Upper lobe of left lung (tissue), 6 donors: Measurements from ENCODE around the gene NAB1. TPM values are rescaled to one million over a fixed set of nuclear protein-coding genes. Genes with fewer than 3 reads are reported as not detected.

ENCODE experiments used
- ATAC-seq, 2 donors: fragments of 200-7000 bp; cut with Tn5 transposase; one replicate each; pipeline ENCODE4 v1.9.1; 2022; ENCODE audit warnings: mild to moderate bottlenecking in 2 of 2, moderate library complexity in 2 of 2; ENCODE audit not compliant: low FRiP score in 2 of 2
- DNase-seq, 2 donors: peaks; one replicate each; pipeline ENCODE4 v3.0.0-alpha.2; 2019 to 2020
- H3K27ac ChIP-seq, 4 donors: fragments of 200-600 bp; sonication (generic); one replicate each; pipeline ENCODE4 v1.5.1; 2016 to 2019
- H3K27me3 ChIP-seq, 4 donors: fragments of 200-600 bp; sonication (generic); one replicate each; pipeline ENCODE4 v1.5.1; 2017 to 2019
- H3K36me3 ChIP-seq, 4 donors: fragments of 200-600 bp; sonication (generic); one replicate each; pipeline ENCODE4 v1.5.1; 2016 to 2019
- H3K4me1 ChIP-seq, 4 donors: fragments of 200-600 bp; sonication (generic); one replicate each; pipeline ENCODE4 v1.5.1; 2018 to 2019
- H3K4me3 ChIP-seq, 4 donors: fragments of 200-600 bp; sonication (generic); one replicate each; pipeline ENCODE4 v1.5.1; 2017 to 2019; ENCODE audit warnings: mild to moderate bottlenecking in 2 of 4, moderate library complexity in 1 of 4
- H3K9me3 ChIP-seq, 4 donors: fragments of 200-600 bp; sonication (generic); one replicate each; pipeline ENCODE4 v1.5.1; 2018 to 2019
- EP300 ChIP-seq, 4 donors: sonication (generic); formaldehyde crosslinking; IDR thresholded peaks; one replicate each; pipeline ENCODE4 v1.5.1; 2017; ENCODE audit warnings: antibody characterized with exemption in 4 of 4, control low read depth in 2 of 4
- POLR2A ChIP-seq, 4 donors: fragments of 450-650 bp; IDR thresholded peaks; one replicate each; pipeline ENCODE4 v1.5.1; 2016 to 2017; ENCODE audit warnings: antibody characterized with exemption in 4 of 4, mild to moderate bottlenecking in 2 of 4
- POLR2AphosphoS5 ChIP-seq, 2 donors: sonication (generic); formaldehyde crosslinking; IDR thresholded peaks; one replicate each; pipeline ENCODE4 v1.5.1; 2017; ENCODE audit warnings: antibody characterized with exemption in 2 of 2
- WGBS, 2 donors: methylation state at CpG; one replicate each; pipeline ENCODE4 v1.1.5; 2017 to 2018; 5-methylcytosine and 5-hydroxymethylcytosine counted together
- total RNA-seq, 6 donors: library from RNA; depleted of rRNA in 4 of 6; stranded (reverse); fragments of >200 nt in 4 of 6; gene quantifications; one replicate each; pipeline versions ENCODE4 v1.1.0 to v1.2.1, GENCODE V29; 2016 to 2021
- TF ChIP-seq, protein P1 (sequence below), 6 experiments: fragments of 450-650 bp in 4 of 6; fragments of 200-600 bp in 2 of 6; sonication (generic) in 2 of 6; IDR thresholded peaks; one replicate each; pipeline ENCODE4 v1.5.1; 2016 to 2019; ENCODE audit warnings: antibody characterized with exemption in 6 of 6
- donor health status: DM: no; HTN: no; CAD: no; lungs with moderate emphysema.
- donor health status: DM: no; HTN: yes; CAD: no; lungs with severe emphysema.

NAB1 gene
- total RNA-seq, 6 donors from 2014 or later, result 28.4 to 53.5 (median 36.6) TPM

DNA sequence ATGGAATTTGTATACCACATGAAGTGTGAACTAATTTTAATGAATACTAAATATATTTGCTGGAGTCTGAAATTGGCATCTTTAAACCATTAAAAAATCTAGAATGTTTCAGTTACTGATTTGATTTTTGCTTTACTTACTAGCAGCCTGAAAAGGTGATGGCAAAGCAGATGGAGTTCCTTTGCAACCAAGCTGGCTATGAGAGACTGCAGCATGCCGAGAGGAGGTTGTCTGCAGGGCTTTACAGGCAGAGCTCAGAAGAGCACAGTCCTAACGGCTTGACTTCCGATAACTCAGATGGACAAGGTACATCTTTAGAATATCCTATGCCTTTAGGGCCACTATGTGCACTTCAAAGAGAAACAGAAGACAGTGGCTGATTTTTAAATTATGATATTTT lies 36.5 kb downstream of the NAB1 start:
- peaks cover 0 to 49% (median 1%) of the 10 kb centered on the region in 4 donors for H3K36me3 ChIP-seq
- H3K4me1 ChIP-seq, result no peaks in the 10 kb centered on the region
- DNase-seq, result no peak
- no peak for ATAC-seq
- no peak overlapping the region for H3K4me3 ChIP-seq
- no peaks in the 10 kb centered on the region for H3K27me3 ChIP-seq
- no peak overlapping the region for H3K27ac ChIP-seq
- 88 to 97% methylated on average over 3 of the region's 3 CpGs for WGBS, 2 donors
- TF ChIP-seq EP300 (IDR thresholded peaks at IDR 0.05), result no peak
- no peak for TF ChIP-seq POLR2AphosphoS5 (IDR thresholded peaks at IDR 0.05)
- no peak for TF ChIP-seq POLR2A (IDR thresholded peaks at IDR 0.05)
- TF ChIP-seq, protein P1, sequence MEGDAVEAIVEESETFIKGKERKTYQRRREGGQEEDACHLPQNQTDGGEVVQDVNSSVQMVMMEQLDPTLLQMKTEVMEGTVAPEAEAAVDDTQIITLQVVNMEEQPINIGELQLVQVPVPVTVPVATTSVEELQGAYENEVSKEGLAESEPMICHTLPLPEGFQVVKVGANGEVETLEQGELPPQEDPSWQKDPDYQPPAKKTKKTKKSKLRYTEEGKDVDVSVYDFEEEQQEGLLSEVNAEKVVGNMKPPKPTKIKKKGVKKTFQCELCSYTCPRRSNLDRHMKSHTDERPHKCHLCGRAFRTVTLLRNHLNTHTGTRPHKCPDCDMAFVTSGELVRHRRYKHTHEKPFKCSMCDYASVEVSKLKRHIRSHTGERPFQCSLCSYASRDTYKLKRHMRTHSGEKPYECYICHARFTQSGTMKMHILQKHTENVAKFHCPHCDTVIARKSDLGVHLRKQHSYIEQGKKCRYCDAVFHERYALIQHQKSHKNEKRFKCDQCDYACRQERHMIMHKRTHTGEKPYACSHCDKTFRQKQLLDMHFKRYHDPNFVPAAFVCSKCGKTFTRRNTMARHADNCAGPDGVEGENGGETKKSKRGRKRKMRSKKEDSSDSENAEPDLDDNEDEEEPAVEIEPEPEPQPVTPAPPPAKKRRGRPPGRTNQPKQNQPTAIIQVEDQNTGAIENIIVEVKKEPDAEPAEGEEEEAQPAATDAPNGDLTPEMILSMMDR (IDR thresholded peaks at IDR 0.05), result no peak
- no peaks in the 10 kb centered on the region for H3K9me3 ChIP-seq

DNA sequence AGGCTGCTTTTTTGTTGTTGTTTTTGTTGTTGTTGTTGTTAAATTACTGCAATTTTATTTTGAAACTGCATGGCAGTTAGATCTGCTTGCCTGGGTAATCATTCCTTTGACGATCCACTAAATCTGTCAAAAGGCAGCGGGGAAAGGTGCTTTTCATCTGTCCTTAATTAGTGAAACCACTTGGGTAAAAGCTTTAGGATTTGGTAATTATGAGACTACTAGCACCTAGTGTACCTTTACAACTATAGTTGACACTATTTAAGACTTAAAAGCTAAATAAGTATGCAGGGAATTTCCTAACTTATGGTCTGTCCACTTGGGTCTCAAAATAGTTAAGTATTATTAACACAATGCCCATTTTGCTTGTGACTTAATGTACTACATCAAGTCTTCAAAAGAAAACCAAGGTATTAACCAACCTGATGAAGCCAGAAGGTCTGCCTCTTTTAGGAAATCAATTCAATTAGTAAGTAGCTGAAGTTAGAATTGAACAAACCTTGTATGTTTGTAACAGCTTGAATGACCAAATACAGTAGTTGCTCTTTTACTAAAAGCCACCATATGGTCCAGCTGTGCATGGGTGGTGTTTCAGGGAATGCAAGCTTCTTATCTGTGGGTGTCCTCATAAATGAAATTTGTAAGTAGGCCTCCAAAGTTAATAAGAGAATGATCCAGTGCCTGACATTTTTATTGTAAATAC lies 44.8 kb downstream of the NAB1 start:
- H3K36me3 ChIP-seq, result peaks cover 0 to 40% (median 6%) of the 10 kb centered on the region in 4 donors
- no peak for DNase-seq
- TF ChIP-seq POLR2AphosphoS5 (IDR thresholded peaks at IDR 0.05) (no peak), POLR2A (IDR thresholded peaks at IDR 0.05) (no peak), EP300 (IDR thresholded peaks at IDR 0.05) (no peak)
- TF ChIP-seq, protein P1 (IDR thresholded peaks at IDR 0.05), result no peak
- no peak overlapping the region for H3K27ac ChIP-seq
- no peaks in the 10 kb centered on the region for H3K9me3 ChIP-seq
- no peak for ATAC-seq
- no peaks in the 10 kb centered on the region for H3K4me1 ChIP-seq
- no peak overlapping the region for H3K4me3 ChIP-seq
- 83 to 95% methylated on average over 2 of the region's 2 CpGs for WGBS, 2 donors
- H3K27me3 ChIP-seq, result no peaks in the 10 kb centered on the region

DNA sequence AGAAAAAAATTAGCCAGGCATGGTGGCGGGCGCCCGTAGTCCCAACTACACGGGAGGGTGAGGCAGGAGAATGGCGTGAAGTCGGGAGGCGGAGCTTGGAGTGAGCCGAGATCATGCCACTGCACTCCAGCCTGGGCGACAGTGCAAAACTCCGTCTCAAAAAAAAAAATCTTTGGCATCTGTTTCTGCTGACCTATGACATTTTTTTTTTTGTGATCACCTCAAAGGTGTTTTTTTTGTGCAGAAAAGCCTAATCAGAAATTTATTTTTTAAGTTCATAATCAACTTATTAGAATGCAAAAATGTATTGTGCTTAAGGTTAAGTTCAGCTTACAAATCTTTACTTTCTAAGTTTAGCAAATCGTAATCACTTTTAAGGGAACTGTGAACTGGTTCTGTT lies 45.6 kb downstream of the NAB1 start:
- 84 to 95% methylated on average over 11 of the region's 11 CpGs for WGBS, 2 donors
- Histone ChIP-seq H3K36me3 (peaks cover 0 to 33% (median 4%) of the 10 kb centered on the region in 4 donors), H3K9me3 (no peaks in the 10 kb centered on the region), H3K4me1 (no peaks in the 10 kb centered on the region), H3K4me3 (no peak overlapping the region), H3K27me3 (no peaks in the 10 kb centered on the region), H3K27ac (no peak overlapping the region)
- ATAC-seq (no peak), DNase-seq (no peak)
- no peak for TF ChIP-seq POLR2A (IDR thresholded peaks at IDR 0.05)
- TF ChIP-seq, protein P1 (IDR thresholded peaks at IDR 0.05), result no peak
- no peak for TF ChIP-seq POLR2AphosphoS5 (IDR thresholded peaks at IDR 0.05)
- no peak for TF ChIP-seq EP300 (IDR thresholded peaks at IDR 0.05)

DNA sequence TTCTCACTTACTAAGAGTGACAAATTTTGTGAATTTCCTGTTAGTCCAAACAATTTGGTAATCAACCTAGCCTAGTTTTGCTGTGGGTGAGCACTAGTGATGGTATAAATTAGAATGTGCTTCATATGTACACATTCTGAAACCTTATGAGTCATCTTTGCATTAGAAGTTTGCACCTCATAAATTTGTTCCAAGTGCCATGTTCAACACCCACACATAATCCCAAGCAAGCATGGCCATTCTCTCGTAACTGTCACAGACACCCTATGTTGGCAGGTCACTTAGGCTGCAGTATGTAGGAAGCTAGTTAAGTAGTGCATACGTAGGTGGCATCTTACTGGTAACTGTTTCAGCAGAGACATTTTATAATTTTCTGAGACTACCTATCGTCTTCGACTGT lies 46.9 kb downstream of the NAB1 start:
- H3K9me3 ChIP-seq, result no peaks in the 10 kb centered on the region
- no peak for TF ChIP-seq POLR2A (IDR thresholded peaks at IDR 0.05)
- TF ChIP-seq, protein P1 (IDR thresholded peaks at IDR 0.05), result no peak
- no peak overlapping the region for H3K27ac ChIP-seq
- ATAC-seq, result no peak
- H3K36me3 ChIP-seq, result peaks cover 0 to 23% (median 3%) of the 10 kb centered on the region in 4 donors
- WGBS, 2 donors, result 82 to 87% methylated on average over 4 of the region's 4 CpGs
- no peak for DNase-seq
- no peaks in the 10 kb centered on the region for H3K27me3 ChIP-seq
- no peak overlapping the region for H3K4me3 ChIP-seq
- H3K4me1 ChIP-seq, result no peaks in the 10 kb centered on the region
